ES-I3 (cell line): ENCODE results near the gene SERP2.
A peak's percentile ranks its signal among the peaks of the same experiment; 100 is the strongest.

ENCODE experiments used
- H3K36me3 ChIP-seq: 2 replicates; pipeline ENCODE4 v1.6.1; 2013; ENCODE audit warnings: mild to moderate bottlenecking, low read length, control low read depth, moderate library complexity; ENCODE audit not compliant: insufficient read depth
- H3K4me1 ChIP-seq: 2 replicates; pipeline ENCODE4 v1.6.1; 2013; ENCODE audit warnings: mild to moderate bottlenecking, control low read depth, low read length; ENCODE audit not compliant: insufficient read depth
- H3K9ac ChIP-seq: 2 replicates; pipeline ENCODE4 v1.6.1; 2013; ENCODE audit warnings: low read depth, mild to moderate bottlenecking, low read length, moderate library complexity
- H3K9me3 ChIP-seq: 2 replicates; pipeline ENCODE4 v1.6.1; 2013; ENCODE audit warnings: mild to moderate bottlenecking, low read length, moderate library complexity; ENCODE audit not compliant: control insufficient read depth, insufficient read depth

The SERP2 gene

DNA sequence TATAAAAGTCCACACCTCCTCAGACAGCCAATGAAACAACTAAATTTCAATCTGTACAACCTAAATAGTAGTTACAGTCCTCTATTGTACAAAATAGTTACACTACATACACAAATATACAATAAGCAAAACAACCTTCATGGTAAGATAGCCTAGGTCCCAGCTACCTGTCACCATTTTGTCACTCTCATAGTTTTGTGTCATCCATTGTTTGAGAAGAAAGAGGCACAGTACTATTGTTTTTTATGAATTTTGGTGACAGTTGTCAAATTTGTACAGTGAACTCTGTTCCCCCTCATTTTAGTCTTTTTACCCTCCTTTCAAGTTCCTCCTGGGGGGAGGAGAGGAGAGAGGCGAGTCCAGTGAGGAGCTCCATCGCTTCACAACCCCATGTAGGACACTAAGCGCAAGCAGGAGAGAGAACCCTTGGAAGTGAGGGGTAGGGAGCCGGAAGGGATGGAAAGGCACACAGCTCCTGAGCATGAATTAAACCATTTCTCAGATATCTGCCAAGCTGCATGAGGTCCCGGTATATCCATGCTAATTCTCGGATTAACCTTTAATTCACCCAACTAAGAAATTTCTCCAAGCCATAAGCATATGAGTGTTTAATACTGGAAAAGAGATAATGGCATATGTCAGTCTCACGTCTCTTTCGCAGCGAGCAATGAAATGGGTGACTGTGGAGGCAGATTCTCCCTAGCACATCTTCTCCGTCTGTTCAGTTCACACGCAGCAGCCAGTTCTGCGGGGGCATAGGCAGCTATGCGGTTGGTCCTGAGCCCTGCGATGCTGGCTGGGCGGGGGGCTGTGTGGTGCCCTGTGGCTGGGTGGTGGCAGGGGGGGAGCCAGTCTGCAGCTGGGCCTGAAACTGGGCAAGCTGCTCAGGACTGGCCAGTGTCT lies 60.5 kb downstream of the SERP2 start:
- H3K36me3 ChIP-seq, result peaks cover 14% of the 10 kb centered on the region
- peaks cover 5% of the 10 kb centered on the region for H3K4me1 ChIP-seq
- H3K9ac ChIP-seq, result peak overlapping the region; percentile 64; the same call in 1 of the 2 replicates
- no peaks in the 10 kb centered on the region for H3K9me3 ChIP-seq

DNA sequence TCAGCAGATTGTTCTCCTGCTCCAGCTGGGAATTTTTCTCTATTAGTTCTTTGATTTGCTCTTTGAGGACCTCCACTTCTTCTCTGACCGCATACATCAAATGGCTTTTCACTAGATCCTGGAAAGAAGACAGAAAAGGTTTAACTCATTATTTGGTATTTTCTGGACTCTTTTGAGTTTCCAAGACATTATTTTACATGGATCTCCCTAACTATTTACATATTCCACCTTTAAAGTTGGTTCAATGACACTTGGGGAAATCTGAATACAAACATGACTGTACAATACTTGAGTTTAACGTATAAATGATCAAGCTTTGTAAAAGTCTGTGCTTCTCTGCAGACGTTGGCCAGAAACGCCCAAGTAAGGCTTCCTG lies 61.1 kb downstream of the SERP2 start:
- H3K9ac ChIP-seq, result peak overlapping the region; percentile 64

GRCh38 chr13:44435142-44435918 lies 61.7 kb downstream of the SERP2 start:
- peaks cover 5% of the 10 kb centered on the region for H3K4me1 ChIP-seq
- peak overlapping the region; percentile 96 for H3K9ac ChIP-seq

More for the DNA sequence above, 61.1 kb downstream of the SERP2 start:
- H3K4me1 ChIP-seq, result peaks cover 5% of the 10 kb centered on the region
- H3K36me3 ChIP-seq, result peaks cover 14% of the 10 kb centered on the region
- no peaks in the 10 kb centered on the region for H3K9me3 ChIP-seq

DNA sequence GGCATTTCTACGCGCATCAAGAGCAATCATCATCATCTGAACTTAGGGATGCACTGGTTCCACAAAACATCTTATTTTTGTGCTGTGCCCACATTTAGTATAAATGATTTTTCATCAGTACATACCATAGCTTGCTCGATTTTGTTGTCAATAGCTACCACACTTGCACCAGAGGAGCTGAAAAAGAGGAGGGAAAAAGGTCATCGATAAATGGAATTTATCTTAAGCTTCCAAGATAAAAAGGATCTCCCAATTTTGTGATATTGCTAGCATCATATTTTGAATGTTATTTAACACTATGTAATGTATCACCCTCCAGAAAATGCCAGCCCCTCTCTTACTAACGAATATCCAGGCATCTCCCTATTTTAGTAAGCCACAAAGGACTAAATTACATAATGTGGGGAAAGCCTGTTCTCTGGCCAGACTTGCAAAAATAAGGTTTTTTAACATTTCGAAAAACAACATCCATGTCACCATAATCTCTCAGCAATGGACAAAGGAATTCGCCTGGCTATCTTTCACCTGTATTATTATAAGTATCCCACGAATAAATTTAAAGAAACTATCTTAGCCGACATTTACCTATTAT lies 62.4 kb downstream of the SERP2 start:
- peaks cover 5% of the 10 kb centered on the region for H3K4me1 ChIP-seq
- peaks cover 14% of the 10 kb centered on the region for H3K36me3 ChIP-seq
- peak overlapping the region; percentile 96 for H3K9ac ChIP-seq
- no peaks in the 10 kb centered on the region for H3K9me3 ChIP-seq

More at GRCh38 chr13:44435142-44435918, 61.7 kb downstream of the SERP2 start:
- Histone ChIP-seq H3K9me3 (no peaks in the 10 kb centered on the region), H3K36me3 (peaks cover 14% of the 10 kb centered on the region)

DNA sequence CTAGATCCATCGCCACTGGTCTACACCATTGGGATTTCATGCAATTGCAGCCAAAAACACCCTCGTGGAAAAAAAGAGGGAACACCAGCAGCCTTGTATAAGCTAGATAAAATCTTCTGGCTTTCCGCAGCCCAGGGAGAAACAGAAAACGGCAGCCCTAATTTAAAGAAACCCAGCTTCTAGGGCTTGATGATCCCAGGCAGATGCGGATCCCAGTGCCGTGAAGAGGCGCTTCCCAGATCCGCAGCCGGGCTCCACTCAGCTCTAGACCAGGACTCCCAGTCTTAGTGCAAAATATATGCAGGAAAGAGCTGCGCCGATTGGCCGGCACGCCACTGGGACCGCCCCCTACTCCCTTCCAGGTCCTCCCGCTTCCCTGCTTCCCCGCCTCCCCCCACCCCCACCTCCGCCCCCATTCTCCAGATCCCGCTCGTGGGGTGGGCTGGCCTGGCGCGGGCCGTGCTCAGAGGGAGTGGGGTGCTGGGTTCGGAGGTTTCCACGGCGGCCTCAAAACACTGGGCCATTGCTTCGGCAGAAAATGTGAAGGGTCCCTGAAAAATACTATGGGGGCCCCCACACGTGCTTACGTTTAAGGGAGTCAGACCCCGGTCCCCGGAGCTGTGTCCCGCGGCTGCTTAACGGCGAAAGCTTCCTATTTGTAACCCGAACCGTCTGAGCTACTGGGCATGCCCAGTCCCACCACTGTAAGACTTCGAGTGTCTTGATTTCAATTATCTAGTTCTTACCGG lies 63.1 kb downstream of the SERP2 start:
- Histone ChIP-seq H3K36me3 (peaks cover 14% of the 10 kb centered on the region), H3K9ac (peak overlapping the region; percentile 96), H3K9me3 (no peaks in the 10 kb centered on the region), H3K4me1 (peaks cover 5% of the 10 kb centered on the region)

DNA sequence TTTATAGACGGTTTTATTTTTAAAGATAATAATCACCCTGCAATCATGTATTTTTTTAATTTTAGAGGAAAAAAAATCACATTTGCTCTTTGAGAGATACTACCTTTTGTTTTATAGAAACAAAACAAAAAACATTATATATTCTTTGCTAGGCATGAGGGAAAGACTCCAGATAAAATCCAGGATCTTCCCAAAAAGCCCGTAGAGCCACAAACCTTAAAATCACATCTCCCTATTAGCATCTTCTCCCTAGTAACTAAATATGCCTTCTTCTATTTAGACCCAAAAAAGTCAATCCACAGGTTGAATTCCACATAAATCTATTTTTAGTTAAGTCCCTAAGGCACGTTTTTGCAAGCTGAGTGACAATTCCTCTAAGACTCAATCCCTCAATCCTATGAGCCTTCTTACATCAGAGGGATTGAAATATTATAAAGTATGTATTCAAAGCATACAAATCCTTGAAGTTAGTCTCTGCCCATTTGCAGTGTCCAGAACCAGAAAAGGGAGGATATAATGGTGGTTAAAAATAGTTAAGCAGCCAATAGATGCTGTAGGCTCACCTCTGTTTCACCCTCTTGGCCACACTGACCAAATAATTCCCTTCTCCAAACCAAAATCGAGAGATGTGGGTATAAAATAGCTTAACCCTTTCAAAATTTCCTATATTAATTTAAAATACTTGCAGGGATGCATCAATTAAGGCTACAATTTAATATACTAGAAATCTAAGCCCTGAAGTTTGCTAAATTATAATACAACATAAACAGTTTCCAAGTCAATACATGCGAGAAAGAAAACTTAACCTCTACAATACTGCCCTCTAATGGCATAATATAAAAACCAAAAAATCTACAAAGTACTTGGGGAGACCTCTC lies 64.0 kb downstream of the SERP2 start:
- peaks cover 14% of the 10 kb centered on the region for H3K36me3 ChIP-seq
- H3K9me3 ChIP-seq, result no peaks in the 10 kb centered on the region
- H3K9ac ChIP-seq, result peak overlapping the region; percentile 64
- peaks cover 5% of the 10 kb centered on the region for H3K4me1 ChIP-seq

DNA sequence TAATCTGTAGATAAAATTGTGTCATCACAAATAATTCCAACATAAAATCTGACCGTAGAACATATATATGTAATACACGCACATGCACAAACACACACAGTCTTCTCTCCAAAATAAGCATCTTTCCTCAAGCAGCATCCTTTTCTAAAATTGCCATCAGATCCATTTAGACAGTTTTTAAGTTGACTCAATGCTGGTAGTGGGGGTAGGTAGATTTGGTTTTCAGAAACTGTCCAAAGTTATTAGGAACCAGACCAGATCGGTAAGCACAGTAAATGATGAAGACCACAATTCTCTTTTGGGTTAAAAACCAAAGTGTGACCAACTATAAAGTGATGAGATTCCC lies 64.6 kb downstream of the SERP2 start:
- H3K9ac ChIP-seq, result no peak overlapping the region
- H3K9me3 ChIP-seq, result no peaks in the 10 kb centered on the region
- H3K36me3 ChIP-seq, result peaks cover 14% of the 10 kb centered on the region
- peaks cover 5% of the 10 kb centered on the region for H3K4me1 ChIP-seq

- Histone ChIP-seq H3K9ac (no peak overlapping the region), H3K4me1 (peaks cover 3% of the 10 kb centered on the region), H3K9me3 (no peaks in the 10 kb centered on the region), H3K36me3 (peaks cover 2% of the 10 kb centered on the region; the same call in 1 of the 2 replicates)
Observed at GRCh38 chr13:44439452-44440024, 65.9 kb downstream of the SERP2 start.

GRCh38 chr13:44440046-44440608 lies 66.5 kb downstream of the SERP2 start:
- no peak overlapping the region for H3K9ac ChIP-seq
- no peaks in the 10 kb centered on the region for H3K9me3 ChIP-seq
- H3K4me1 ChIP-seq, result no peaks in the 10 kb centered on the region; the same call in none of the 2 replicates
- no peaks in the 10 kb centered on the region for H3K36me3 ChIP-seq
